T-helper 2 cell treated with Interferon-gamma antibody and Interleukin-4, amounts not matched to agents 100 ng/mL and 5 ng/mL, for 36 hours (primary cell): Measurements from ENCODE around the gene ZNF408. TPM values are rescaled to one million over a fixed set of nuclear protein-coding genes. Genes with fewer than 3 reads are reported as not detected.

Experiments used
- intact Hi-C: fragments of 100-400 bp; cut with micrococcal nuclease; formaldehyde crosslinking; loops from one replicate; pipeline ENCODE4 v1.15.1; 2023
- total RNA-seq: library from RNA; stranded (reverse); gene quantifications from 2 replicates; pipeline ENCODE4 v1.2.3, GENCODE V29; 2022

ZNF408 gene
- total RNA-seq: 12.3 and 15.8 TPM in 2 replicates

GRCh38 chr11:46700241-46701077 lies at the start of gene ZNF408, which contains the start of gene ARHGAP1:
TSS of gene ZNF408 (plus strand) at chr11:46701031. CDS start at chr11:46701048, 17 bp downstream.
TSS of gene ARHGAP1 (minus strand) at chr11:46700619. CDS start at chr11:46696107, 4,512 bp downstream.
- intact Hi-C loops: loop anchor here (1.0 to 10.0 kb wide), 10 partner anchors 29 to 782 kb away; partner anchors contain the start of genes AMBRA1, ATG13, CKAP5 and CSTPP1

- intact Hi-C loops: no loop called here
Measured at GRCh38 chr11:46655631-46656030, 45.2 kb upstream of the ZNF408 start.

GRCh38 chr11:46657186-46657585 lies 43.6 kb upstream of the ZNF408 start:
- intact Hi-C loops: no loop called here

- intact Hi-C loops: no loop called here
Measured at GRCh38 chr11:46658259-46658658, 42.6 kb upstream of the ZNF408 start.

- intact Hi-C loops: no loop called here
Measured at GRCh38 chr11:46659908-46660307, 40.9 kb upstream of the ZNF408 start.

GRCh38 chr11:46661836-46662235 lies 39.0 kb upstream of the ZNF408 start:
- intact Hi-C loops: no loop called here

GRCh38 chr11:46662366-46662765 lies 38.5 kb upstream of the ZNF408 start:
- intact Hi-C loops: no loop called here

- intact Hi-C loops: no loop called here
Measured at GRCh38 chr11:46663277-46663940, 37.4 kb upstream of the ZNF408 start.

- intact Hi-C loops: no loop called here
Measured at GRCh38 chr11:46664612-46665011, 36.2 kb upstream of the ZNF408 start.

- intact Hi-C loops: no loop called here
Measured at GRCh38 chr11:46665356-46665755, 35.5 kb upstream of the ZNF408 start.

- intact Hi-C loops: no loop called here
Measured at GRCh38 chr11:46666516-46666915, 34.3 kb upstream of the ZNF408 start.

GRCh38 chr11:46667043-46667481 lies 33.8 kb upstream of the ZNF408 start:
- intact Hi-C loops: no loop called here

- intact Hi-C loops: no loop called here
Measured at GRCh38 chr11:46668480-46669085, 32.2 kb upstream of the ZNF408 start.

- intact Hi-C loops: loop anchor here (2.0 kb wide), 1 partner anchor 53 kb away; the partner anchor contains the start of genes ATG13 and HARBI1
Measured at GRCh38 chr11:46669711-46670139, 31.1 kb upstream of the ZNF408 start.

GRCh38 chr11:46670521-46670920 lies 30.3 kb upstream of the ZNF408 start:
- intact Hi-C loops: loop anchor here (2.0 kb wide), 1 partner anchor 54 kb away; the partner anchor contains the start of genes ATG13 and HARBI1

GRCh38 chr11:46671958-46672315 lies 28.9 kb upstream of the ZNF408 start:
- intact Hi-C loops: loop anchor here (1.0 to 2.0 kb wide), 2 partner anchors 28 to 55 kb away; partner anchors contain the start of genes ARHGAP1, ATG13 and HARBI1

GRCh38 chr11:46672381-46672839 lies 28.4 kb upstream of the ZNF408 start:
- intact Hi-C loops: no loop called here

- intact Hi-C loops: no loop called here
Measured at GRCh38 chr11:46673713-46674462, 26.9 kb upstream of the ZNF408 start.

- intact Hi-C loops: no loop called here
Measured at GRCh38 chr11:46674463-46675287, 26.2 kb upstream of the ZNF408 start.
